Gastroesophageal sphincter (tissue), 4 donors: Measurements from ENCODE around the gene TMEM50B. TPM values are rescaled to one million over a fixed set of nuclear protein-coding genes. Genes with fewer than 3 reads are reported as not detected.

Experiments used
- ATAC-seq: fragments of 150-250 bp; one replicate; pipeline ENCODE4 v1.9.1; 2016; ENCODE audit warnings: mild to moderate bottlenecking, moderate library complexity
- H3K27ac ChIP-seq, 4 donors: fragments of 200-600 bp; sonication (generic) in 3 of 4; 1 replicate in 3 of 4; 2 replicates in 1 of 4; pipeline ENCODE4 v1.5.1; 2016 to 2019
- H3K27me3 ChIP-seq: fragments of 200-600 bp; sonication (generic); one replicate; pipeline ENCODE4 v1.5.1; 2019
- H3K36me3 ChIP-seq, 2 donors: fragments of 200-600 bp; sonication (generic); one replicate each; pipeline ENCODE4 v1.5.1; 2019; ENCODE audit warnings: control low read depth in 1 of 2
- H3K4me1 ChIP-seq, 3 donors: fragments of 200-600 bp; sonication (generic); 1 replicate in 2 of 3; 2 replicates in 1 of 3; pipeline ENCODE4 v1.5.1; 2016 to 2019; ENCODE audit warnings: control low read depth in 2 of 3
- H3K4me3 ChIP-seq, 2 donors: fragments of 200-600 bp; sonication (generic); one replicate each; pipeline ENCODE4 v1.5.1; 2019; ENCODE audit warnings: mild to moderate bottlenecking in 1 of 2, moderate library complexity in 1 of 2
- H3K9me3 ChIP-seq, 3 donors: fragments of 200-600 bp; sonication (generic); one replicate each; pipeline ENCODE4 v1.5.1; 2017 to 2019; ENCODE audit warnings: control low read depth in 2 of 3
- EP300 ChIP-seq: sonication (generic); formaldehyde crosslinking; IDR thresholded peaks from one replicate; pipeline ENCODE4 v1.6.1; 2017; ENCODE audit warnings: antibody characterized with exemption, mild to moderate bottlenecking
- POLR2A ChIP-seq, 2 donors: fragments of 450-650 bp; IDR thresholded peaks; one replicate each; pipeline ENCODE4 v1.6.1; 2017; ENCODE audit warnings: antibody characterized with exemption in 2 of 2, mild to moderate bottlenecking in 2 of 2, moderate library complexity in 1 of 2
- POLR2AphosphoS5 ChIP-seq: sonication (generic); formaldehyde crosslinking; IDR thresholded peaks from one replicate; pipeline ENCODE4 v1.6.1; 2017; ENCODE audit warnings: antibody characterized with exemption
- WGBS, 2 donors: methylation state at CpG; one replicate each; pipeline ENCODE4 v1.1.5; 2018; ENCODE audit warnings: low coverage in 1 of 2; 5-methylcytosine and 5-hydroxymethylcytosine counted together
- total RNA-seq, 4 donors: library from RNA; depleted of rRNA; stranded (reverse); fragments of >200 nt; gene quantifications; one replicate each; pipeline ENCODE4 v1.1.0, GENCODE V29; 2016
- TF ChIP-seq, protein P1 (sequence below), 4 experiments: fragments of 200-600 bp in 2 of 4; fragments of 450-650 bp in 2 of 4; sonication (generic) in 1 of 4; IDR thresholded peaks; one replicate each; pipeline ENCODE4 v1.5.1; 2017 to 2019; ENCODE audit warnings: antibody characterized with exemption in 4 of 4, mild to moderate bottlenecking in 2 of 4, moderate library complexity in 2 of 4

Gene TMEM50B
- total RNA-seq, 4 donors from 2014 or later, result 56.4 to 175 (median 90.0) TPM

DNA sequence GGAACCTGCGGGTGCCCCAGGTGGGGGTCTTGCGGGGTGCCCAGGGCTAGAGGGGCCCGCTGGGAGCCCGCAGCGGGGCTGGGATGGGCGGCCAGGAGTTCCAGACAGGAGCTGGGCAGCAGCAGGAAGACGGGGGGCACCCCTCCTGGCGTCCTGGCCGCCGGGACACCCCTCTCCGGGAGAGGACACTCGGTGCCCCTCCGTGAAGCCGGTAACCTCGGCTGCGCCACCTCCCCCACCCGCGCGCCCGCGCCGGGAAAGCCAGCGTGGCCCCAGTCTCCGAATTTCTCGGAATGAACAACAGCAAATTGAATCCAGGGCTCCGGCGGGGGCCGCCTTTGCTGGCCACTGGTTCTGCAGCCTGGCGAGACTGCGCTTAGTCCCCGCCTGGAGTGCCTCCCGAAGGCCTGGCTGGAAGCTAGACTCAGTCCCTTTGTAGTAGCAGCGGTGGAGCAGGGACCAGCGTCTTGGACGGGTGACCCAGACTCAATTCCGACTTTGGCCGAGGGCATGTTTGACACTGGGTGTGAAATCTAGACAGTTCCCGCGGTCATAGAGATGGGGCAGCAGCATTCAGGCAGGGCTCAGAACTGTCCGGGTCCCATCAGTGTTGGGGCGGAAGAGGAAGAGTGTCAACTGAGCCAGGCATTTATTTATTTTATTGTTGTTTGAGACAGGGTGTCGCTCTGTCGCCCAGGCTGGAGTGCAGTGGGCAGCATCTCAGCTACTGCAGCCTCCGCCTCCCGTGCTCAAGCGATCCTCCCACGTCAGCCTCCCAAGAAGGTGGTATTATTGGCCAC is 75.8 kb downstream of the TMEM50B start:
- ATAC-seq, result peak; percentile 45
- peak overlapping the region; percentile 96 for H3K4me3 ChIP-seq
- H3K4me1 ChIP-seq, result peaks cover 0 to 58% (median 8%) of the 10 kb centered on the region in 3 donors
- H3K9me3 ChIP-seq, result no peaks in the 10 kb centered on the region
- TF ChIP-seq POLR2A (IDR thresholded peaks at IDR 0.05), result peak; percentile 16 to 30
- TF ChIP-seq, protein P1, sequence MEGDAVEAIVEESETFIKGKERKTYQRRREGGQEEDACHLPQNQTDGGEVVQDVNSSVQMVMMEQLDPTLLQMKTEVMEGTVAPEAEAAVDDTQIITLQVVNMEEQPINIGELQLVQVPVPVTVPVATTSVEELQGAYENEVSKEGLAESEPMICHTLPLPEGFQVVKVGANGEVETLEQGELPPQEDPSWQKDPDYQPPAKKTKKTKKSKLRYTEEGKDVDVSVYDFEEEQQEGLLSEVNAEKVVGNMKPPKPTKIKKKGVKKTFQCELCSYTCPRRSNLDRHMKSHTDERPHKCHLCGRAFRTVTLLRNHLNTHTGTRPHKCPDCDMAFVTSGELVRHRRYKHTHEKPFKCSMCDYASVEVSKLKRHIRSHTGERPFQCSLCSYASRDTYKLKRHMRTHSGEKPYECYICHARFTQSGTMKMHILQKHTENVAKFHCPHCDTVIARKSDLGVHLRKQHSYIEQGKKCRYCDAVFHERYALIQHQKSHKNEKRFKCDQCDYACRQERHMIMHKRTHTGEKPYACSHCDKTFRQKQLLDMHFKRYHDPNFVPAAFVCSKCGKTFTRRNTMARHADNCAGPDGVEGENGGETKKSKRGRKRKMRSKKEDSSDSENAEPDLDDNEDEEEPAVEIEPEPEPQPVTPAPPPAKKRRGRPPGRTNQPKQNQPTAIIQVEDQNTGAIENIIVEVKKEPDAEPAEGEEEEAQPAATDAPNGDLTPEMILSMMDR (IDR thresholded peaks at IDR 0.05), result peak in 3 of 4 experiments; percentile 8 to 30 (median 19)
- TF ChIP-seq EP300, result no peak
- TF ChIP-seq POLR2AphosphoS5, result peak; percentile 77
- H3K27me3 ChIP-seq, result no peaks in the 10 kb centered on the region
- H3K27ac ChIP-seq, result peak overlapping the region; percentile 91 to 96 (median 93)
- 42% methylated on average over 6 of the region's 47 CpGs; no CpG with 5 or more reads in 1 of the 2 donors for WGBS, 2 donors
- H3K36me3 ChIP-seq, result no peaks in the 10 kb centered on the region

DNA sequence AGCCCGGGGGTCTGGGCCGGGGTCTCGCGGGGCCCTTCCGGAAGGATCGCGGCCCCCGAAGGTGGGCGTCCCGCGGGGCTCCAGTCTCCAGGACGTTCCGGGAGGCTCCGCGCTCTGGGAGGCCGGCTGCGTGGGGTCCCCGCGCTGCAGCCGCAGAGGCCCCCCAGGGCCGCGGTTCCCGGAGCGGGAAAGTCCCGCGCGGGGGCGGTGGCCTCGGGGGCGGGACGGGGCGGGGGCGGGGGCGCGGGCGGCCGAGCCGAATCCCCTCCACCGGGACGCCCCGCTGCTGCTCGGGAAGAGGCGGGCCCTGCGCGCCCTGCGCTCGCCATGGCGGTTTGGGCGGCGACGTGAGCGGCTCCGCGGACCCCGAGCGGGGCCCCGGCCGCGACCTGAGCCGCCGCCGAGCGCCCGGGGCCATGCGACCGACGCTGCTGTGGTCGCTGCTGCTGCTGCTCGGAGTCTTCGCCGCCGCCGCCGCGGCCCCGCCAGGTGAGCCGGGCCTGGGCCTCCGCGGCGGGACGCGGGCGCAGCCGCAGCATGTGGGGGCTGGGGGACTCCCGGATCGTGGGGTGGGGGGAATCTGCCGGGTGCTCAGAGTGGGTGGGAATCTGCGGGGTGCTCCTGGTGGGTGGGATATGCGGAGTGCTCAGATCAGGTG is 76.5 kb downstream of the TMEM50B start, which contains the start of gene IFNGR2:
Gene IFNGR2, plus strand, starts transcription at position 286 of the 658 bp plus-strand sequence. Its CDS starts 131 bp downstream, at position 417.
- Histone ChIP-seq H3K27me3 (no peaks in the 10 kb centered on the region), H3K27ac (peak within 1 kb of the TSS; percentile 91 to 96 (median 93)), H3K9me3 (no peaks in the 10 kb centered on the region), H3K4me3 (peak within 1 kb of the TSS; percentile 96), H3K36me3 (no peaks in the 10 kb centered on the region), H3K4me1 (peaks cover 0 to 53% (median 8%) of the 10 kb centered on the region in 3 donors)
- ATAC-seq, result peak; percentile 50
- TF ChIP-seq, protein P1 (IDR thresholded peaks at IDR 0.05), result no peak
- peak in 1 of 2 donors; percentile 49 for TF ChIP-seq POLR2A (IDR thresholded peaks at IDR 0.05)
- TF ChIP-seq POLR2AphosphoS5, result peak; percentile 29
- TF ChIP-seq EP300, result no peak
- no CpG with 5 or more reads among the region's 89 CpGs for WGBS, 2 donors

DNA sequence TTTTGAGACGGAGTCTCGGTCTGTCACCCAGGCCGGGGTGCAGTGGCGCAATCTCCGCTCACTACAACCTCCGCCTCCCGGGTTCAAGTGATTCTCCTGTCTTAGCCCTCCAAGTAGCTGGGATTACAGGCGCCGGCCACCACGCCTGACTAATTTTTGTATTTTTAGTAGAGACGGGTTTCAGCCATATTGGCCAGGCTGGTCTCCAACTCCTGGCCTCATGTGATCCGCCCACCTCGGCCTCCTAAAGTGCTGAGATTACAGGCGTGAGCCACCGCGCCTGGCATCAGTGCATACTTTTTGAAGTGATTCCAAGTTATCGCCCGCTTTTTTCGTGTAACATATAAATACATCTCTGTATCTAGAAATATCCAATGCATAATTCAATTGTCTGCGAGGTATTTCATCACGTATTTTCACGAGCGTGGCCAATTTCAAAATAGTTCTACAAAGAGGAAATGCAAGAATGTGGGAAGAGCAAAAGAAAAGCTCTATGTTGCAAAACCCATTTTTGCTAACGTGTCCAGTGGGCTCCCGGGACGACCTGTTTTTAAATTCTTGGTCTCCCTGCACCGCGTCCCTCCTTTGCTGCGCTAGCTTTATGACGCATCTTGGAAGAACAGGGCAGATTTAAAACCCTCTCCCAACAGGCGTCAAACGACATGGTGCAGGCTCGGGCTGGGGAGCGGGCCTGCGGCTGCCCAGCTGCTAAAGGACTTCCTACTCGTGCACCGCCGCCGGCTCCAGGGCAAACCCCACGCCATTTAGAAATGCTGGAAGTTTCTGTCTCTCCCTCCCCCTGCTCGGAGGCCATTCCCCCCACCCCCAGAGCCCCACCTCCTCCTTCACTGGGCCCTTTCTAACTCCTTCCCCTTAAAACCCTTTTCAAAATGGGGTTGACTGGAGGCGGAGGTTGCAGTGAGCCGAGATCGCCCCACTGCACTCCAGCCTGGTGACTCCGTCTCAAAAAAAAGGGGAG is 77.5 kb downstream of the TMEM50B start:
- peak overlapping the region; percentile 96 for H3K4me3 ChIP-seq
- TF ChIP-seq, protein P1 (IDR thresholded peaks at IDR 0.05), result no peak
- TF ChIP-seq POLR2AphosphoS5 (peak; percentile 53), POLR2A (IDR thresholded peaks at IDR 0.05) (peak; percentile 53 to 54)
- peaks cover 0 to 44% (median 8%) of the 10 kb centered on the region in 3 donors for H3K4me1 ChIP-seq
- H3K9me3 ChIP-seq, result no peaks in the 10 kb centered on the region
- 35 to 54% methylated on average over 26 to 30 of the region's 45 CpGs for WGBS, 2 donors
- H3K27ac ChIP-seq, result peak overlapping the region; percentile 91 to 96 (median 93)
- no peaks in the 10 kb centered on the region for H3K36me3 ChIP-seq
- H3K27me3 ChIP-seq, result no peaks in the 10 kb centered on the region
- ATAC-seq, result peak; percentile 78

DNA sequence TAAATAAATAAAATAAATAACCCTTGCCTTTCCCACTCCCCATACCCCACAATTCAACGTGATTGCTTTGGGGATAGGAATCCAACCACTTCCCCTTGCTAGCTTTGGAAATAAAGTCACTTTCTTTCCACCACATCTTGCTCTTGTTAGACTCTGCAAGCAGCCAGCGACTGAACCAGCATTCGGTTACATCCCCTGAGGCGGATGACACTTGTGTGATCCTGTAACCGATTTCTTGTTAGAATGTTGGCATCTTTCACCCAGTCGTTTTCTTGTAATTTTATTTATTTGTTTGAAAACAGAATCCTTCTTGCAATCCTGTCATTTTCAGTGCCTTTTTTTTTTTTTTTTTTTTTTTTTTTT is 78.2 kb downstream of the TMEM50B start:
- Histone ChIP-seq H3K36me3 (no peaks in the 10 kb centered on the region), H3K4me3 (no peak overlapping the region), H3K27me3 (no peaks in the 10 kb centered on the region), H3K9me3 (no peaks in the 10 kb centered on the region), H3K4me1 (peaks cover 0 to 41% (median 12%) of the 10 kb centered on the region in 3 donors), H3K27ac (peak overlapping the region in 1 of 4 donors; percentile 96)
- TF ChIP-seq POLR2A (IDR thresholded peaks at IDR 0.05), result no peak
- no peak for TF ChIP-seq EP300
- TF ChIP-seq POLR2AphosphoS5, result no peak
- TF ChIP-seq, protein P1 (IDR thresholded peaks at IDR 0.05), result no peak
- ATAC-seq, result no peak
- 73 to 87% methylated on average over 6 of the region's 6 CpGs for WGBS, 2 donors

Other genes starting within 250 kb of the TMEM50B start
- gene IL10RB, start 213.6 kb downstream of the TMEM50B start, total RNA-seq, result 10 to 100 TPM; 13.1 to 23.7 (median 20.5) TPM
- gene IFNAR1, start 155.0 kb downstream of the TMEM50B start, total RNA-seq, result 10 to 100 TPM; 28.9 to 44.1 (median 31.9) TPM
- gene IFNGR2, start 76.6 kb downstream of the TMEM50B start, total RNA-seq, result 10 to 100 TPM; 19.6 to 53.7 (median 41.1) TPM
- gene DNAJC28, start 11.7 kb upstream of the TMEM50B start, total RNA-seq, result 1 to 10 TPM in 3 of 4 donors, under 1 TPM in 1; 0.67 to 4.1 (median 2.7) TPM
- 10 to 100 TPM; 41.8 to 74.2 (median 67.6) TPM for gene GART, start 62.1 kb upstream of the TMEM50B start, total RNA-seq
- 100 to 1,000 TPM; 134 to 474 (median 401) TPM for gene SON, start 63.1 kb upstream of the TMEM50B start, total RNA-seq
- 1 to 10 TPM; 3.1 to 7.2 (median 4.7) TPM for gene DONSON, start 108.7 kb upstream of the TMEM50B start, total RNA-seq
- 10 to 100 TPM; 24.4 to 47.3 (median 33.0) TPM for gene CRYZL1, start 161.8 kb upstream of the TMEM50B start, total RNA-seq
- 10 to 100 TPM; 33.0 to 50.5 (median 45.9) TPM for gene ITSN1, start 162.5 kb upstream of the TMEM50B start, total RNA-seq